Renal pelvis (tissue), 4 donors: ENCODE data around the gene TMCO5A. TPM values are rescaled to one million over a fixed set of nuclear protein-coding genes. Genes with fewer than 3 reads are reported as not detected.

ENCODE experiments used
- DNase-seq: peaks from one replicate; pipeline ENCODE4 v3.0.0-alpha.2; 2013
- polyA plus RNA-seq, 3 donors: library from polyadenylated mRNA; unstranded; fragments of 120-200 nt; gene quantifications; one replicate each; pipeline ENCODE4 v1.2.1, GENCODE V29; 2013; ENCODE audit not compliant: insufficient read length in 3 of 3

The TMCO5A gene
- polyA plus RNA-seq, 3 donors, result not detected

DNA sequence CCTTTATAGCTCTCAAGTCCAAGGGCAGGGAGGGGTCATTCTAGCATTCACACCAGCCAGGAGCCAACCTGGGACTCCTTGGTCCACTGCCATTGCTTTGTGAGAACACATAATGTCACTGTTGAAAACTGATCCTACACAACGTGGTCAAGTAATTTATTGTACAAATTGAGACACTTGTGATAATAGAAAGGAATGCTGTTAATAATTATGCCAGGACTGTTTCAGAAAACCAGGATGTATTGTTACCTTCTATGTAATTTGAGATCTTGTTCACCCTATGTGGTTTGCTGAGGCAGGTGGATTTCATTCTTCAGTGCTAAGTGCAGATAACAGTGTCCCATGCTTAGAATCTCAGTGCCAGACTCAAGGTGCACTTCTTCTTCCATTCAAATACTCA, 33.3 kb downstream of the TMCO5A start:
- DNase-seq, result no peak

DNA sequence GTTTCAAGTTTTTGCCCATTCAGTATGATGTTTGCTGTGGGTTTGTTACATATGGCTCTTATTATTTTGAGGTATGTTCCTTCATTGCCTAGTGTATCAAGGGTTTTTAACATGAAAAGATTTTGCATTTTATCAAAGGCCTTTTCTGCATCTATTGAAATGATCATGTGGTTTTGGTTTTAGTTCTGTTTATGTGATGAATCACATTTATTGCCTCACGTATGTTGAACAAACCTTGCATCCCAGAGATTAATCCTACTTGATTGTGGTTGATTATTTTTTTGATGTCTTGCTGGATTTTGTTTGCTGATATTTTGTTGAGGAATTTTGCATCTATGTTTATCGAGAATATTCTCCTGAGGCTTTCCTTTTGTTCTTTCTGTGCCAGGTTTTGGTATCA, 39.4 kb downstream of the TMCO5A start:
- DNase-seq, result no peak

DNA sequence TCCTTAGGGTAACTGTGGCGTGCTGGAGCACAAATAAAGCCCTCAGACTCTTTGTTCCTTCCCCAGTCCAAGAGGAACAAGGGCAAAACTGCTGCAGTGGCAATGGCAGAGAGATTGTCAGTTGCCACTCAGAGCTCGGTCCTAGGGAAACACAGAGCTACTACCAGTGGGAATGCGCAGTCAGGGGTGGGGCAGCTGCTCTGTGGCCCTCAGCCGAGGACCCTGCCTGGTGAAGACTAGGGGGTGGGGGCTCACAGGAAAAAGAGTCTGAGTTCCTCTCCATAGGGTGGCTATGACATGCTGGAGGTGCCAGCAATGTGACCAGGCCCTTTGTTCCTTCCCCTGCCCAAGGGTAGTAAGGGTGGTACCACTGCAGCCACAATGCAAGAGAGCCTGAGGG, 43.8 kb downstream of the TMCO5A start:
- no peak for DNase-seq

DNA sequence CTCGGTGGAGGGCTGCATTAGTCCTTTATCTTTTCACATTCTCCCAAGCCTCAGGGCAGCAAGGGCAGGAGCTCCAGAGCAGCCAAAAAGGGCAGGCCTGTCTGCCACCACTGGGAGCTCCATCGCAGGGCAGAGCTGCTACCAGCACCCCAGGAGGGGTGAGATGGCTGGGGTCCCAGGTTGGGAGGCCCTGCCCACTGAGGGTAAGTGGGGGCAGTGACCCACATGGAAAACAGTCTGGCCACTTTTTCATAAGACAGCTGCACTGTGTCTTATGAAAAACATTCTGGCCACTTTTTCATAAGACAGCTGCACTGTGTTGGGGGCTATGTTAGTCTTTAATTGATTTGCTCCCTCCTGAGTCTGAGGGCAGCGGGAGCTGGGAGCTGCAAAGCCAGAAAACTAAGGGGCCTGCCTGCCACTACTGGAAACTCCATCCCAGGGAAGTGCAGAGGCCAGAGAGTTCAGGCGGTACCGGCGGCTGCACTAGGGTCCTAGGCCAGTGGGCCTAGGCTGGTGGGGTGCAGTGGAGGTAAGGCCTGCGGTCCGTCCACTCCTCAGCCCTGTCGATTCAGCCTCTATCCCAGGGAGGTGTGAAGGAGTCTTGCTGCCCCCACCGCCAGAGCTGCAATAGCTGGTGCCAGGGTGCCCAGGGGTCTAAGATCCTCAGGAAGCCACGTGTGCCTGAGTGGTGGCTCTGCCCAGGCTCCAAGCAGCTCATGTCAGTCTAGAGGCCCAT, 45.4 kb downstream of the TMCO5A start:
- peak; percentile 54 for DNase-seq

DNA sequence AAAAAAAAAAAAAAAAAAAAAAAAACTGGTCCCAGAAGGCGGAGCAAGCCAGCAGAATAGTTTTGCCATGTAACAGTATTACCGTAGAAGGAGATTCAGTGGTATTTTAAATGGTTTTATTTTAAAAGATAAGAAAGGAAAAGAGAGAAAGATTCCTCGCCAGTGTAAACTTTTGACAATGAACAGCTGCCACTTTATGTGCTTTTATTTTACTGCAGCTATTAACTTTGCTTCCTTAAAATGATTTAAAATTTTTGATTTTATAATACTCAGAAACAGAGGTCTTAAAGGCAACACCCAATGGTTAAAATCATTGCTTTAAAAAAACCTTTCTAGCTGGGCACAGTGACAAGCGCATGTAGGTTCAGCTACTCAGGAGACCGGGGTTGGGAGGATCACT, 46.8 kb downstream of the TMCO5A start:
- DNase-seq, result peak; percentile 16

DNA sequence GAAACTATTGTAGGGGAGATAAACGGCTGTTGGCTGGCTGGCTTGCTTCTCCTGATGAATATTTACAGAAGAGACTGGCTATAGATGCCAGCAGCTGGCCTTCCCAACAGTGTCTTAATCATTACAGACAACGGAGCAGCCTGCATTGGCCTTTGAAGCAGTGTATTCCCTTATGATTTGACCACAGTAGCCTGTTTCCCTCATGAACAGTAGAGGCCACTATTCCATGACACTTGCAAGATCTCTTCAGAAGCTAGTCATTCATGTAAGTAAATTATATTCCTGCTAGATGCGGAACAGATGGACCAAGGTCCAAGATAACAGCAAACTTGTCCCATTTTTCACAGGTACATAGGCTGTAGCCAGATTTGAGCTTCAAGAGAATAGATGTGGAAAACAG, 47.3 kb downstream of the TMCO5A start:
- no peak for DNase-seq

DNA sequence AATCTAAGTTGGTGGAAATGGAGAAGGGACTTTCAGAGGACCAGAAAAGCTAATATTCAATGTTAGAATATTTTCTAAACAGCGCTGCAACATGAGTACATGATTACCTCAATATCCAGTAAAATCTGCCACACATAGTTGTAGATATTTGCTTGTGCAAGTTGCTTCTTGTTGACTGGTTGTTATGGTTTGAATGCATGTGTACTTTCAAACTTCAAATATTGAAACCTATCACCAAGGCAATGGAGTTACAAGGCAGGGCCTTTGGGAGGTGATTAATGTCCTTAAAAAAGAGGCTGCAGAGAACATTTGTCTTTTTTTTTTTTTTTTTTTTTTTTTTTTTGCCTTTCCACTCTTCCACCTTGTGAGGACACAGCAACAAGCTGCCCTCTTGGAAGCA, 49.9 kb downstream of the TMCO5A start:
- no peak for DNase-seq

DNA sequence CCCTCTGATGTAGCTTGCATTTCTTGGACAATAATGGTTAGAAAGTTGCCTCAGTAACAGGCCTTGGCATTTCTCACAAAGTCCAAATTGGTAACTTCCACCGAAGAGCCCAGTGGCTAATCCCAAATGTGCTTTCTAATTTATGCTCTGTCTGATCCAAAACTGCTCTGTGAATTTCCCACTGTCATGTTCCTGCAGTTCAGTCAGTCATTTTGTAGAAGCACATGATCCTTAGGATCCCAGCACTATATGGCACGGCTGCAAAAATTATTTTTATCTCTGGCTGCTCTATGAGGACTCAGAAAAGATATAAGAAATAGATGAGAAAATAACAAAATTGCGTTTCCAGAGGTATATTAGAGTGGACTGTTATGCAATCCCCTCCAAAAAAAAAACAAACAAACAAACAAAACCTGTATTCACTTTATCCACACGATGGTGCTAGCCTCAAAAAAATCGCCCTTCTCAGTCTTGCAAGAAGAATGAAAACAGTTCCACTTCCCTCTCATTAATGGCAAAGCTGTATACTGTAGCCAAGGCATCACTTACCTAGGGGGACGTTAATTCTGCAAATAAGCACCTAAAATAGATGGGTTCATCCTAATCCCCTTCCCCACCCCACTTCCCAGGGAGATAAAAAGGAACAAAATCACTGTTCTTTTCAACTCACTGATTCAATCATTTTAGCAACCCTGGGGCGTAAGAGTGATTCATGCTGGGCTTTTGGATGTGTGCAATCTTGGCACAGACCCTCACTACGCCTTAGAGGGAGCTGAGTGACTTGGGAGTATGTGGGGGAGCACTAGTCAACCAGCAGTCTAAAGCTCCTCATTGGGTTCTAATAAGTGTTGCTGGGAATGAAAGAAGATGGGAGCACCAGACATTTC, 61.3 kb downstream of the TMCO5A start:
- peak; percentile 72 for DNase-seq
